Effector memory CD4-positive, alpha-beta T cell (primary cell): Measurements from ENCODE around the gene TJP3.

Experiments used
- DNase-seq, 3 donors: peaks; one replicate each; pipeline ENCODE4 v3.0.0-alpha.2; 2020
- H3K27ac ChIP-seq: 2 replicates; pipeline ENCODE4 v1.7.0; 2013; ENCODE audit warnings: mild to moderate bottlenecking, low read length, moderate library complexity; ENCODE audit not compliant: insufficient read depth, poor library complexity, severe bottlenecking
- H3K27me3 ChIP-seq: replicated peaks from 2 replicates; pipeline ENCODE4 v1.7.0; 2013; ENCODE audit warnings: mild to moderate bottlenecking, low read length; ENCODE audit not compliant: insufficient read depth, control insufficient read depth, poor library complexity, severe bottlenecking
- H3K36me3 ChIP-seq: 2 replicates; pipeline ENCODE4 v1.7.0; 2013; ENCODE audit warnings: mild to moderate bottlenecking, low read length, moderate library complexity; ENCODE audit not compliant: control insufficient read depth, insufficient read depth
- H3K4me1 ChIP-seq: 2 replicates; pipeline ENCODE4 v1.7.0; 2013; ENCODE audit warnings: low read length, mild to moderate bottlenecking; ENCODE audit not compliant: control insufficient read depth, insufficient read depth, poor library complexity, severe bottlenecking
- H3K4me3 ChIP-seq: 2 replicates; pipeline ENCODE4 v1.7.0; 2013; ENCODE audit warnings: low read length, low read depth, mild to moderate bottlenecking; ENCODE audit not compliant: insufficient read depth, poor library complexity, severe bottlenecking
- H3K9me3 ChIP-seq: 2 replicates; pipeline ENCODE4 v1.7.0; 2013; ENCODE audit warnings: mild to moderate bottlenecking, low read length, moderate library complexity; ENCODE audit not compliant: control insufficient read depth

The TJP3 gene

DNA sequence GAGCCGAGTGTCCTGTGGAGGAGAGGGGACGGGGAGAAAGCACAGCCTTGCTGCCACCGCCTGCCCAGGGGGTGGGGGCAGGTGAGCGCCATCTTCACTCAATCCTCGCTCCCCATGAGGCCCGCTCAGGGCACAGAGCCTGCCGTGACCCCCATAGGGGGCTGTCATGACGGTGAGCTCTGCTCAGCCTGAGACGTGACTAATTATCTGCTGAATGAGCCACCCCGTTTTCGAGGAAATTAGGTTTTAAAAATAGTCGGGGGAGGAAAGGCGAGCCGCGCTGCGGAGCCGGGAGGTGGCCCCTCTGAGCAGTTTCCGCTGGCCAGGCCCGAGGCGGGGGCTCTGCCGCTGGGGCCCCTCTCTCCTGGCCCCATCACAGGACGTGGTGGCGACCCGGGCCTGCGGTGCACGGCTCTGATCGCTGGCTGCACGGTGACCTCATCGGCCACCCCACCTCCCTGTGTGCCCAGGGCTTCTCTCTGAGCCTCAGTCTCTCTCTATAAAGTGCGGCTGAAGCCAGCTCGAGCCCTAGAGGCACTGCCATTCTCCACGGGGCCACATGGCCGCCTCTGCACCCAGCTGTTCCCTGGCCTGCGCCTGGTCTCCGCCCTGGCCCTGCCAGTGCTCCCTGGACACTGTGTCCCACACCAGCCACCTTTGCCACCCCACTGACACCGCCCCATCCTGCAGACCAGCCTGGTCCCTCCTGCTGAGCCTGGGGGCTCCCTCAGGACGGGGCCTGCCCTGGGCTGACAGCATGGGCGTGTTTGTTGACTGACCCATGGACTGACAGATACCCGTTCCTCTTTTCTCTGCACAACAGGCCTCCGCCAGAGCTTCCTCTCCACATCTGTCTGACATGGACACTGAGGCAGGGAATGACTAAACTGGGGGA, 36.3 kb upstream of the TJP3 start:
- Histone ChIP-seq H3K9me3 (no peaks in the 10 kb centered on the region), H3K4me3 (no peak overlapping the region), H3K27ac (no peak overlapping the region), H3K27me3 (no peaks in the 10 kb centered on the region), H3K4me1 (peaks cover 11% of the 10 kb centered on the region), H3K36me3 (no peaks in the 10 kb centered on the region)
- no peak for DNase-seq

DNA sequence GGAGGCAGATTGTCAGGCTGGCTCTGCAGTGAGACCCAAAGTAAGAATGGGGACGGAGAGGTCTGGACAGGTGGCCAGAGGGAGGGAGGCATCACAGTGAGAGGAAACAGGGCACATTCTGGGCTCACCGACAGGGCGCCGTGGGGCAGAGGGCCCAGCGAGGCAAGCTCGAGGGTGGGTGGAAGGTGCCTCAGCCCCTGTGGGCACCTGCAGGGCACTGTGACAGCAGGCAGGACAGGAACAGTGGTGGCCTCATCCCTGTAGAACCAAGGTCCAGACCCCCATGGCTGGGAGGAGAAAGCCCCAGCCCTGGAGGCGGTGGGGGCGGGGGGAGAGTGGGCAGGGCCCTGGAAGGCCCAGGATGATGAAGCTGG, 35.6 kb upstream of the TJP3 start:
- Histone ChIP-seq H3K4me1 (peaks cover 11% of the 10 kb centered on the region), H3K36me3 (no peaks in the 10 kb centered on the region)

DNA sequence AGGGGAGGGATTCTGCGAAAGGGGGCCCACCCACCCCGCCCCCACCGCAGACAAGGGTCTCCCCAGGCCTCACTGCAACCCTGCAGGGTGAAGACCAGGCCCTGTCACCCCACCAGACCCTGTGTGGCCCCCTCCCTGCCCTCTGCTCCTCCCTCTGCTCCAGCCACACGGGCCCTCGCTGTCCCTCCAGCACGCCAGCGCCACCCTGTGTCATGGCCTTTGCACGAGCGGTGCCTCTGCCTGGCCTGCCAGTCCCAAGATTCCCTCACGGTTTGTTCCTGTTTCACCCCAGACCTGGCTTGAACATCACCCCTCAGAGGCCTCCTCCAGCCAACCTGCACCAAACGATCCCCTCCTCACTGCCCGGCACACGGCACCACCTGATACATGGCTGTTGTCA, 35.2 kb upstream of the TJP3 start:
- H3K27ac ChIP-seq, result no peak overlapping the region
- H3K4me3 ChIP-seq, result no peak overlapping the region
- no peaks in the 10 kb centered on the region for H3K36me3 ChIP-seq
- no peaks in the 10 kb centered on the region for H3K9me3 ChIP-seq
- no peak for DNase-seq
- no peaks in the 10 kb centered on the region for H3K27me3 ChIP-seq
- peaks cover 11% of the 10 kb centered on the region for H3K4me1 ChIP-seq

More for the DNA sequence above, 35.6 kb upstream of the TJP3 start:
- Histone ChIP-seq H3K9me3 (no peaks in the 10 kb centered on the region), H3K4me3 (no peak overlapping the region), H3K27me3 (no peaks in the 10 kb centered on the region), H3K27ac (no peak overlapping the region)
- DNase-seq, result no peak

DNA sequence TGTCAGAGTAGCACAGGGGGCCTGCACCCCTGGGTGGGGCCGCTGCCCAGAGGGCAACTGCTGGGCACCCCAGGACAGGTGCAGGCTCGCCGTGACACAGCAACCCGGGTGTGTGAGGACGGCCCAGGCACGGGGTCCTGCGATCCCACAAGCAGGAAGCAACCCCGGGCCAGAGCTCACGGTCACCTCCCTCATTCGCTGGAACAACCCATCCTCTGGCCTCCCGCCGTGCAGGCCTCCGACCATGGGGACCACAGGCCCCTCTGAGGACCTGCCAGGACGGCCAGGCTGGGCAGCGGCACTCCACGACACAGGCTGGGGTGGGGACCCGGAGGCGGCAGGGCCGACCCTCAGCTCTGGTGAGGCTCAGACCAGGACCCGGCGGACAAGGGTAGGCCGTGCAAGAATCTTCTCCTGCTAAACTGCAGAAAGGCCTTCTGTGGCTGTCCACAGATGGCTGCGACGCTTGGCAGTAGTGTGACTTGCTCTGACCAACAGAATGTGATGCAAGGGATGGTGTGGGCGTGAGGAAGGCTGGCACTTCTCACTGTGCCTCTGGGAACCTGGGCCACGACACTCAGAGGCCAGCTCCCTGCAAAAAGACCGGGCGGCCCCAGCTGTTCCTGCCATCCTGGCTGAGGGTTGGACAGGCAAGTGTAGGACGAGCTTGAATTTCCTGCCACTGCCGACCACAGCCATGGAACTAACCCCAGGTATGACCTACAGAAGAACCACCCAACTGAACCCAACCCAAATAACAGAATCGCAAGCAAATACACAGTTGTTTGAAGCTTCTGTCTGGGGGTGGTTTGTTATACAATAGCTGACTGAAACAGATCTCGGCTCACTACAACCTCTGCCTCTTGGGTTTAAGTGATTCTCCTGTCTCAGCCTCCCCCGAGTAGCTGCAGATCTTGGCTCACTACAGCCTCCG, 34.4 kb upstream of the TJP3 start:
- Histone ChIP-seq H3K27me3 (no peaks in the 10 kb centered on the region), H3K36me3 (no peaks in the 10 kb centered on the region), H3K27ac (no peak overlapping the region), H3K4me1 (peaks cover 11% of the 10 kb centered on the region), H3K4me3 (no peak overlapping the region), H3K9me3 (no peaks in the 10 kb centered on the region)
- no peak for DNase-seq

DNA sequence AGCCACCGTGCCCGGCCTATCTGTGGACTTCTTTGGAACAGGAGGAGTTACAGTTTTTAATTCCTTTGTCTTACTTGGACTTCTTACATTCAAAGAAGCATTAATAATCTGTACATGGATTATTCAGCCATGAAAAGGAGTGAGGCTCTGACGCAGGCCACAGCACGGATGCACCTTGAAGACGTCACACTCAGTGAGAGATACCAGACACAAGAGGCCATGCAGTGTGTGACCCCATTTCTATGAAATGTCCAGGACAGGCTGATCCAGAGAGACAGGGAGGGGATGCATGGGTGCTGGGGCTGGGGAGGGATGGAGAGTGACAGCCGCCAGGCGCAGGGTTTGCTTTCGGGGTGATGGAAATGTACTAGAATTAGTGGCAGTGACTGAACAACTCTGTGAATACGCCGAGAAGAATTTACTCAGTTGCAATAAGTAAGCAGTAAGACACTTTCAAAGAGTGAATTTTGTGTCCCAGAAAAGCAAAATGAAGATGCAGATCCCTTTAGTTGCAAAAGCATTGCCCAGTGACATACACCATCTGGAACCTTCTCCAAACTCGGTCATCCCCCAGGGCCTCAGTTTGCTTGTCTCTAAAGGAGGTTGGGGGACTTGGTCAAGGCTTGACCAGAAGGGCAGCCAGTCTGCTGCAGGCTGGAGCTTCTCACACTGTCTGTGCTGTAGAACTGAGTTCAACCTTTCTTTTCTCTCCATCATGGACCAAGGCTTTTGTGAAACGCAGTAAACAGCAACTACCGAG, 33.2 kb upstream of the TJP3 start:
- Histone ChIP-seq H3K27me3 (no peaks in the 10 kb centered on the region), H3K9me3 (no peaks in the 10 kb centered on the region), H3K36me3 (no peaks in the 10 kb centered on the region), H3K4me1 (peaks cover 11% of the 10 kb centered on the region), H3K27ac (no peak overlapping the region), H3K4me3 (no peak overlapping the region)
- no peak for DNase-seq

DNA sequence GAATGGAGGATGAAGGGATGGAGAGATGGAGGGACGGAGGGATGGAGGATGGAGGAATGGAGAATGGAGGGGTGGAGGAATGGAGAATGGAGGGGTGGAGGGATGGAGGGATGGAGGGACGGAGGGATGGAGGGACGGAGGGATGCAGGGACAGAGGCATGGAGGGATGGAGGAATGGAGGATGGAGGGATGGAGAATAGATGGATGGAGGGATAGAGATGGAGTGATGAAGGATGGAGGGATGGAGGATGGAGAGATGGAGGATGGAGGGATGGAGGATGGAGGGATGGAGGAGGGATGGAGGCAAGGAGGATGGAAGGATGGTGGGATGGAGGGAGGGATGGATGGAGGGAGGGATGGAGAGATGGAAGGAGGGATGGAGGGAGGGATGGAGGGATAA, 30.0 kb upstream of the TJP3 start:
- Histone ChIP-seq H3K36me3 (no peaks in the 10 kb centered on the region), H3K9me3 (no peaks in the 10 kb centered on the region), H3K4me3 (no peak overlapping the region), H3K4me1 (no peaks in the 10 kb centered on the region), H3K27me3 (no peaks in the 10 kb centered on the region), H3K27ac (no peak overlapping the region)
- no peak for DNase-seq

DNA sequence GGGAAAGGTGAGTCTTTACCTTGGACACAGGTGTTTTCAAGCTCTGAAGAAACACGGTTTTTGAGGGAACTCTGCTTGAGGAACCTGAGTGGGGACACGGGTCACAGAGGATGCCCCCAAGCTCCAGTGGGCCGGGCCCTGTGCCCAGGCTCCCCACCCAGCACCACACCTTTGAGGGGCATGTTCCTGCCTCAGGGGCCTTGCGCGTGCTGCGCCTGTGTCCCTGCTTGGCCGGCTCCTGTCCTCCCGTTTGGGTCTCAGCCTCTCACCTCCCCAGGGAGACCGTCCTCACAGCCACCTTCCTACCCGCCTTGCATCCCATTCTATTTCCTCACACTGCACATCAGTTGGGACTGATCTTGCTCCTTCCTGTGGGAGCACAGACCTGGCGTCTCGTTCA, 29.0 kb upstream of the TJP3 start:
- Histone ChIP-seq H3K9me3 (no peaks in the 10 kb centered on the region), H3K27ac (no peak overlapping the region), H3K4me1 (no peaks in the 10 kb centered on the region), H3K4me3 (no peak overlapping the region), H3K27me3 (no peaks in the 10 kb centered on the region), H3K36me3 (no peaks in the 10 kb centered on the region)
- no peak for DNase-seq

DNA sequence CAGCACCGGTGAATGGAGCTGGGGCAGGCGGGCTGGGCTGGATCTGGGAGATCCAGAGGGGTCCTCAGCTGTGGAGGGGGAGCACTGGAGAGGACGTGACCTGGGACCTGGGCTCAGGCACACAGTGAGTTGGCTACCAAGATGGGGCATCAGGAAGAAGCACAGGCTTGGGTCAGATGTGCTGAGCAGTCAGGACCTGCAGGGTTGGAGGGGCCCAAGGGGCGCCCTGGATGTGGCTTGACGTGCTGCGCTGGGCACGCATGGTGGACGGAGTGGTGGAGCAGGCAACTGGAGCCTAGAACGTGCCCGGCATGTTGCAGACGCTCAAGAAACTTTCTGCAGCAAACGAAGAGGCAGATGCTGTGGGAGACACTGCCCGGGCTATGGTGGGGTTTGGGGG, 28.6 kb upstream of the TJP3 start:
- Histone ChIP-seq H3K27me3 (no peaks in the 10 kb centered on the region), H3K36me3 (peaks cover 4% of the 10 kb centered on the region), H3K9me3 (no peaks in the 10 kb centered on the region), H3K4me3 (no peak overlapping the region), H3K27ac (no peak overlapping the region), H3K4me1 (no peaks in the 10 kb centered on the region)
- no peak for DNase-seq

DNA sequence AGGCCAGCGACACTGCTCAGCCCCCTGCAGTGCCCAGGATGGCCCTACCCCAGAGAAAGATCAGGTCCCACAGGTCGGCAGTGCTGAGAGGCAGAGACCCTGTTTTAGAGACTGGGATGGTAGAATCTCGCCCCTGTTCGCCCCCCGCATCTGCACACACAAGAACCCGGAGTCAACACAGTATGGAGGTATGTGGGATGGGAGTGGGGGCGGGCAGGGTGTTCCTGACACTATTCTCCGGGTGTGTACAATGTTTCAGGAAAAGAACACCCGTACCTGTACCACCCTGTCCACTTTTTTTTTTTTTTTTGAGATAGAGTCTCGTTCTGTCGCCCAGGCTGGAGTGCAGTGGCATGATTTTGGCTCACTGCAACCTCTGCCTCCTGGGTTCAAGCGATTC, 27.2 kb upstream of the TJP3 start:
- no peak overlapping the region for H3K27ac ChIP-seq
- H3K4me1 ChIP-seq, result no peaks in the 10 kb centered on the region
- no peak overlapping the region for H3K4me3 ChIP-seq
- DNase-seq, result no peak
- peaks cover 4% of the 10 kb centered on the region for H3K36me3 ChIP-seq
- no peaks in the 10 kb centered on the region for H3K27me3 ChIP-seq
- no peaks in the 10 kb centered on the region for H3K9me3 ChIP-seq
